Smooth muscle cell (in vitro differentiated cells): ENCODE measurements around the gene ZBTB8B. TPM values are rescaled to one million over a fixed set of nuclear protein-coding genes. Genes with fewer than 3 reads are reported as not detected.

Experiments
- DNase-seq: peaks from one replicate; lab custom pipeline; 2025; ENCODE audit not compliant: unreplicated experiment; lab: John Stamatoyannopoulos, UW
- H2AFZ ChIP-seq: fragments of 200-600 bp; sonication (generic); 2 replicates; pipeline ENCODE4 v1.6.0; 2016; ENCODE audit warnings: antibody characterized with exemption, low read depth, mild to moderate bottlenecking
- H3F3A ChIP-seq: fragments of 200-600 bp; sonication (generic); 2 replicates; pipeline ENCODE4 v1.6.0; 2017; ENCODE audit warnings: antibody characterized with exemption, low read depth
- H3K27ac ChIP-seq: fragments of 200-600 bp; sonication (generic); 2 replicates; pipeline ENCODE4 v1.5.1; 2016; ENCODE audit warnings: low read depth, mild to moderate bottlenecking
- H3K27me3 ChIP-seq: fragments of 200-600 bp; sonication (generic); 2 replicates; pipeline ENCODE4 v1.6.1; 2016; ENCODE audit warnings: low read depth, mild to moderate bottlenecking
- H3K36me3 ChIP-seq: fragments of 200-600 bp; sonication (generic); 2 replicates; pipeline ENCODE4 v1.5.1; 2016; ENCODE audit warnings: low read depth
- H3K4me1 ChIP-seq: fragments of 200-600 bp; sonication (generic); 2 replicates; pipeline ENCODE4 v1.5.1; 2016; ENCODE audit warnings: low read depth
- H3K4me2 ChIP-seq: fragments of 200-600 bp; sonication (generic); 2 replicates; pipeline ENCODE4 v1.6.0; 2016; ENCODE audit warnings: mild to moderate bottlenecking
- H3K4me3 ChIP-seq: fragments of 200-600 bp; sonication (generic); 2 replicates; pipeline ENCODE4 v1.5.1; 2016; ENCODE audit warnings: mild to moderate bottlenecking
- H3K79me2 ChIP-seq: fragments of 200-600 bp; sonication (generic); 2 replicates; pipeline ENCODE4 v1.6.0; 2016; ENCODE audit warnings: low read depth, mild to moderate bottlenecking
- H3K9ac ChIP-seq: fragments of 200-600 bp; sonication (generic); 2 replicates; pipeline ENCODE4 v1.6.0; 2016; ENCODE audit warnings: low read depth
- H3K9me3 ChIP-seq: fragments of 200-600 bp; sonication (generic); replicated peaks from 2 replicates; pipeline ENCODE4 v1.5.1; 2016; ENCODE audit warnings: low read depth
- H4K20me1 ChIP-seq: fragments of 200-600 bp; sonication (generic); 2 replicates; pipeline ENCODE4 v1.6.0; 2016; ENCODE audit warnings: low read depth
- CTCF ChIP-seq: fragments of 200-600 bp; sonication (generic); IDR thresholded peaks from 2 replicates; pipeline ENCODE4 v1.5.1; 2017; ENCODE audit warnings: borderline replicate concordance, mild to moderate bottlenecking, antibody characterized with exemption; ENCODE audit not compliant: insufficient read depth, poor library complexity, severe bottlenecking
- WGBS: methylation state at CpG from one replicate; pipeline ENCODE4 v1.1.7; 2016; ENCODE audit warnings: low lambda C conversion rate; 5-methylcytosine and 5-hydroxymethylcytosine counted together
- polyA plus RNA-seq: library from polyadenylated mRNA; unstranded; fragments of >200 nt; fragmentation: Nextera tagmentation; extraction: Ambion mirVana; gene quantifications from 2 replicates; pipeline ENCODE4 v1.2.1, GENCODE V29; 2016
- total RNA-seq: library from RNA; depleted of rRNA; stranded (reverse); fragments of >200 nt; gene quantifications from 2 replicates; pipeline ENCODE4 v1.2.3, GENCODE V29; 2014

The ZBTB8B gene
- total and polyA plus RNA-seq, 2 experiments from 2014 or later: 0.13 TPM; not detected in 1

- H3K27me3 ChIP-seq: no peaks in the 10 kb centered on the region
- no peak overlapping the region for H3K9ac ChIP-seq
- DNase-seq: no peak
- H3K4me1 ChIP-seq: no peaks in the 10 kb centered on the region
- TF ChIP-seq CTCF: no peak
- WGBS: 86% methylated on average over 7 of the region's 7 CpGs
- H3K79me2 ChIP-seq: no peaks in the 10 kb centered on the region
- H3K27ac ChIP-seq: no peak overlapping the region
- no peak overlapping the region for H2AFZ ChIP-seq
- no peaks in the 10 kb centered on the region for H3K36me3 ChIP-seq
- H3K4me2 ChIP-seq: no peak overlapping the region
- H3K4me3 ChIP-seq: no peak overlapping the region
- H3K9me3 ChIP-seq: no peaks in the 10 kb centered on the region
- peaks cover 8% of the 10 kb centered on the region for H3F3A ChIP-seq
- H4K20me1 ChIP-seq: no peaks in the 10 kb centered on the region
Observed at GRCh38 chr1:32486463-32487113, 21.7 kb downstream of the ZBTB8B start.

GRCh38 chr1:32487182-32487581 lies 22.3 kb downstream of the ZBTB8B start:
- 93% methylated on average over 5 of the region's 5 CpGs for WGBS
- Histone ChIP-seq H3K27ac (no peak overlapping the region), H4K20me1 (no peaks in the 10 kb centered on the region), H3K4me3 (no peak overlapping the region), H3F3A (peaks cover 8% of the 10 kb centered on the region), H3K9ac (no peak overlapping the region), H3K4me1 (no peaks in the 10 kb centered on the region), H3K4me2 (no peak overlapping the region), H3K9me3 (no peaks in the 10 kb centered on the region), H3K36me3 (no peaks in the 10 kb centered on the region), H3K79me2 (no peaks in the 10 kb centered on the region), H3K27me3 (no peaks in the 10 kb centered on the region), H2AFZ (no peak overlapping the region)
- no peak for TF ChIP-seq CTCF
- no peak for DNase-seq

GRCh38 chr1:32489774-32490454 lies 25.0 kb downstream of the ZBTB8B start:
- Histone ChIP-seq H3K36me3 (no peaks in the 10 kb centered on the region), H3K4me2 (no peak overlapping the region), H3K27me3 (no peaks in the 10 kb centered on the region), H3F3A (peaks cover 13% of the 10 kb centered on the region), H2AFZ (no peak overlapping the region), H3K4me3 (no peak overlapping the region), H3K9me3 (no peaks in the 10 kb centered on the region), H3K9ac (no peak overlapping the region), H3K4me1 (peaks cover 4% of the 10 kb centered on the region), H3K27ac (no peak overlapping the region), H3K79me2 (no peaks in the 10 kb centered on the region), H4K20me1 (no peaks in the 10 kb centered on the region)
- DNase-seq: no peak
- 94% methylated on average over 3 of the region's 3 CpGs for WGBS
- no peak for TF ChIP-seq CTCF
